ENCODE results near the gene FAM83G.

The FAM83G gene

GRCh38 chr17:19017804-19018599 is 13.4 kb upstream of the FAM83G start:
- no peak overlapping the region for H3K4me2 ChIP-seq (ENCODE audit: low read length, poor library complexity, severe bottlenecking)
- H3K4me1 ChIP-seq (ENCODE audit: control insufficient read depth, insufficient read depth, low read depth, low read length), result peaks cover 5% of the 10 kb centered on the region
- H2AFZ ChIP-seq (ENCODE audit: low read depth, low read length), result no peak overlapping the region
- H3K27me3 ChIP-seq (ENCODE audit: control insufficient read depth in 1 of 2, insufficient read depth in 1 of 2, low read length in 2 of 2), result peaks cover 13 to 35% of the 10 kb centered on the region in 2 experiments
- H3K36me3 ChIP-seq (ENCODE audit: control insufficient read depth in 1 of 2, insufficient read depth in 2 of 2, low read depth in 1 of 2, low read length in 2 of 2), result no peaks in the 10 kb centered on the region
- no peak overlapping the region for H2BK5ac ChIP-seq (ENCODE audit: low read depth, low read length, poor library complexity, severe bottlenecking)
- H3K4me3 ChIP-seq (ENCODE audit: insufficient read depth in 1 of 2, low read depth in 1 of 2, low read length in 2 of 2), result peak overlapping the region in 1 of 2 experiments; percentile 21
- H4K91ac ChIP-seq (ENCODE audit: low read length), result no peak overlapping the region
- no peak overlapping the region for H2BK12ac ChIP-seq (ENCODE audit: low read length in 2 of 2)
- no peak for DNase-seq
- no peak overlapping the region for H3K23ac ChIP-seq (ENCODE audit: low read length in 2 of 2)
- H3K9ac ChIP-seq (ENCODE audit: low read length), result no peak overlapping the region
- no peak overlapping the region for H3K18ac ChIP-seq (ENCODE audit: low read depth in 1 of 2, low read length in 2 of 2)
- no peak overlapping the region for H2BK120ac ChIP-seq (ENCODE audit: low read depth, low read length)
- 91% methylated on average over 8 of the region's 16 CpGs for WGBS
- H2BK15ac ChIP-seq (ENCODE audit: low read depth, poor library complexity, severe bottlenecking), result no peak overlapping the region
- H4K8ac ChIP-seq (ENCODE audit: low read length), result no peak overlapping the region
- no peaks in the 10 kb centered on the region for H3K79me1 ChIP-seq (replicated peaks; ENCODE audit: low read length, poor library complexity, severe bottlenecking)
- H3K14ac ChIP-seq (ENCODE audit: low read length in 2 of 2), result no peak overlapping the region
- H3K4ac ChIP-seq (ENCODE audit: low read depth in 1 of 2, low read length in 2 of 2), result no peak overlapping the region
- H2AK5ac ChIP-seq (ENCODE audit: low read length, severe bottlenecking), result no peak overlapping the region
- H3K9me3 ChIP-seq (ENCODE audit: control insufficient read depth, low read length), result no peaks in the 10 kb centered on the region
- no peak overlapping the region for H3K27ac ChIP-seq (ENCODE audit: low read length, poor library complexity, severe bottlenecking)

GRCh38 chr17:19017401-19017800 is 12.8 kb upstream of the FAM83G start:
- Histone ChIP-seq H2AFZ (ENCODE audit: low read depth, low read length) (no peak overlapping the region), H3K4me2 (ENCODE audit: low read length, poor library complexity, severe bottlenecking) (no peak overlapping the region), H3K4me3 (ENCODE audit: insufficient read depth in 1 of 2, low read depth in 1 of 2, low read length in 2 of 2) (no peak overlapping the region), H2BK120ac (ENCODE audit: low read depth, low read length) (no peak overlapping the region), H2BK15ac (ENCODE audit: low read depth, poor library complexity, severe bottlenecking) (no peak overlapping the region), H4K91ac (ENCODE audit: low read length) (no peak overlapping the region), H2BK5ac (ENCODE audit: low read depth, low read length, poor library complexity, severe bottlenecking) (no peak overlapping the region), H3K27ac (ENCODE audit: low read length, poor library complexity, severe bottlenecking) (no peak overlapping the region), H3K9me3 (ENCODE audit: control insufficient read depth, low read length) (no peaks in the 10 kb centered on the region), H3K18ac (ENCODE audit: low read depth in 1 of 2, low read length in 2 of 2) (no peak overlapping the region), H3K27me3 (ENCODE audit: control insufficient read depth in 1 of 2, insufficient read depth in 1 of 2, low read length in 2 of 2) (peaks cover 13 to 38% of the 10 kb centered on the region in 2 experiments), H3K9ac (ENCODE audit: low read length) (no peak overlapping the region), H2BK12ac (ENCODE audit: low read length in 2 of 2) (no peak overlapping the region), H3K36me3 (ENCODE audit: control insufficient read depth in 1 of 2, insufficient read depth in 2 of 2, low read depth in 1 of 2, low read length in 2 of 2) (no peaks in the 10 kb centered on the region), H3K79me1 (replicated peaks; ENCODE audit: low read length, poor library complexity, severe bottlenecking) (no peaks in the 10 kb centered on the region), H3K4ac (ENCODE audit: low read depth in 1 of 2, low read length in 2 of 2) (no peak overlapping the region), H3K4me1 (ENCODE audit: control insufficient read depth, insufficient read depth, low read depth, low read length) (peaks cover 5% of the 10 kb centered on the region), H3K14ac (ENCODE audit: low read length in 2 of 2) (no peak overlapping the region), H3K23ac (ENCODE audit: low read length in 2 of 2) (no peak overlapping the region), H2AK5ac (ENCODE audit: low read length, severe bottlenecking) (no peak overlapping the region), H4K8ac (ENCODE audit: low read length) (no peak overlapping the region)
- DNase-seq, result no peak
- WGBS, result 85% methylated on average over 12 of the region's 12 CpGs

GRCh38 chr17:19016881-19017280 is 12.3 kb upstream of the FAM83G start:
- no peak overlapping the region for H2AFZ ChIP-seq (ENCODE audit: low read depth, low read length)
- no peak overlapping the region for H2BK5ac ChIP-seq (ENCODE audit: low read depth, low read length, poor library complexity, severe bottlenecking)
- peaks cover 13 to 38% of the 10 kb centered on the region in 2 experiments for H3K27me3 ChIP-seq (ENCODE audit: control insufficient read depth in 1 of 2, insufficient read depth in 1 of 2, low read length in 2 of 2)
- H2BK15ac ChIP-seq (ENCODE audit: low read depth, poor library complexity, severe bottlenecking), result no peak overlapping the region
- no peak for DNase-seq
- no peak overlapping the region for H2BK12ac ChIP-seq (ENCODE audit: low read length in 2 of 2)
- H3K9me3 ChIP-seq (ENCODE audit: control insufficient read depth, low read length), result no peaks in the 10 kb centered on the region
- H3K14ac ChIP-seq (ENCODE audit: low read length in 2 of 2), result no peak overlapping the region
- peaks cover 5% of the 10 kb centered on the region for H3K4me1 ChIP-seq (ENCODE audit: control insufficient read depth, insufficient read depth, low read depth, low read length)
- H3K18ac ChIP-seq (ENCODE audit: low read depth in 1 of 2, low read length in 2 of 2), result no peak overlapping the region
- H3K36me3 ChIP-seq (ENCODE audit: control insufficient read depth in 1 of 2, insufficient read depth in 2 of 2, low read depth in 1 of 2, low read length in 2 of 2), result no peaks in the 10 kb centered on the region
- H4K8ac ChIP-seq (ENCODE audit: low read length), result no peak overlapping the region
- no peak overlapping the region for H4K91ac ChIP-seq (ENCODE audit: low read length)
- H2BK120ac ChIP-seq (ENCODE audit: low read depth, low read length), result no peak overlapping the region
- H3K4ac ChIP-seq (ENCODE audit: low read depth in 1 of 2, low read length in 2 of 2), result no peak overlapping the region
- no peak overlapping the region for H2AK5ac ChIP-seq (ENCODE audit: low read length, severe bottlenecking)
- no peak overlapping the region for H3K4me3 ChIP-seq (ENCODE audit: insufficient read depth in 1 of 2, low read depth in 1 of 2, low read length in 2 of 2)
- H3K79me1 ChIP-seq (replicated peaks; ENCODE audit: low read length, poor library complexity, severe bottlenecking), result no peaks in the 10 kb centered on the region
- H3K4me2 ChIP-seq (ENCODE audit: low read length, poor library complexity, severe bottlenecking), result no peak overlapping the region
- H3K23ac ChIP-seq (ENCODE audit: low read length in 2 of 2), result no peak overlapping the region
- 90% methylated on average over 7 of the region's 7 CpGs for WGBS
- H3K9ac ChIP-seq (ENCODE audit: low read length), result no peak overlapping the region
- no peak overlapping the region for H3K27ac ChIP-seq (ENCODE audit: low read length, poor library complexity, severe bottlenecking)

GRCh38 chr17:19016297-19016696 is 11.7 kb upstream of the FAM83G start:
- H3K18ac ChIP-seq (ENCODE audit: low read depth in 1 of 2, low read length in 2 of 2), result no peak overlapping the region
- H2BK12ac ChIP-seq (ENCODE audit: low read length in 2 of 2), result no peak overlapping the region
- H4K8ac ChIP-seq (ENCODE audit: low read length), result no peak overlapping the region
- no peak overlapping the region for H3K14ac ChIP-seq (ENCODE audit: low read length in 2 of 2)
- H2BK15ac ChIP-seq (ENCODE audit: low read depth, poor library complexity, severe bottlenecking), result no peak overlapping the region
- peaks cover 5% of the 10 kb centered on the region for H3K4me1 ChIP-seq (ENCODE audit: control insufficient read depth, insufficient read depth, low read depth, low read length)
- H3K9ac ChIP-seq (ENCODE audit: low read length), result no peak overlapping the region
- no peaks in the 10 kb centered on the region for H3K9me3 ChIP-seq (ENCODE audit: control insufficient read depth, low read length)
- H3K4me3 ChIP-seq (ENCODE audit: insufficient read depth in 1 of 2, low read depth in 1 of 2, low read length in 2 of 2), result no peak overlapping the region
- no peak for DNase-seq
- H3K36me3 ChIP-seq (ENCODE audit: control insufficient read depth in 1 of 2, insufficient read depth in 2 of 2, low read depth in 1 of 2, low read length in 2 of 2), result no peaks in the 10 kb centered on the region
- H2BK120ac ChIP-seq (ENCODE audit: low read depth, low read length), result no peak overlapping the region
- WGBS, result 94% methylated on average over 8 of the region's 8 CpGs
- no peak overlapping the region for H3K4ac ChIP-seq (ENCODE audit: low read depth in 1 of 2, low read length in 2 of 2)
- H3K79me1 ChIP-seq (replicated peaks; ENCODE audit: low read length, poor library complexity, severe bottlenecking), result no peaks in the 10 kb centered on the region
- no peak overlapping the region for H2AK5ac ChIP-seq (ENCODE audit: low read length, severe bottlenecking)
- no peak overlapping the region for H3K27ac ChIP-seq (ENCODE audit: low read length, poor library complexity, severe bottlenecking)
- H3K27me3 ChIP-seq (ENCODE audit: control insufficient read depth in 1 of 2, insufficient read depth in 1 of 2, low read length in 2 of 2), result peaks cover 13 to 38% of the 10 kb centered on the region in 2 experiments
- no peak overlapping the region for H3K23ac ChIP-seq (ENCODE audit: low read length in 2 of 2)
- no peak overlapping the region for H4K91ac ChIP-seq (ENCODE audit: low read length)
- H2AFZ ChIP-seq (ENCODE audit: low read depth, low read length), result no peak overlapping the region
- no peak overlapping the region for H2BK5ac ChIP-seq (ENCODE audit: low read depth, low read length, poor library complexity, severe bottlenecking)
- H3K4me2 ChIP-seq (ENCODE audit: low read length, poor library complexity, severe bottlenecking), result no peak overlapping the region
